ENCODE measurements around the gene PRKAB1.

Gene PRKAB1

GRCh38 chr12:119671070-119671469, 3.1 kb downstream of the PRKAB1 start:
- Histone ChIP-seq H3K27ac (no peak overlapping the region), H3K4me3 (no peak overlapping the region)
- DNase-seq (ENCODE audit: low spot score): no peak

DNA sequence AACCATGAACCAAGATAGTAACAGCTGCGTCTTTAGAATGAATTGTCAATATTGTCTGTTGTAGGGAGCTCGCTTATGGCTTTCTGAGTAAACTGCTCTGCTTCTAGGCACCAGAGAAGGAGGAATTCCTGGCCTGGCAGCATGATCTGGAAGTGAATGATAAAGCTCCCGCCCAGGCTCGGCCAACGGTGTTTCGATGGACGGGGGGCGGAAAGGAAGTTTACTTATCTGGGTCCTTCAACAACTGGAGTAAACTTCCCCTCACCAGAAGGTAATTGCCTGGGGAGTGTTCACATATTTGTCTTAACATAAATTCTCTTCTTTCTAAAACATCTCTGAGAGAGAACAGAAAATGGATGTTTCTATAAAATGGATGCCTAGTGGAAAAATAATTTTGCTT, 4.3 kb downstream of the PRKAB1 start:
- H3K27ac ChIP-seq: peak overlapping the region in 1 of 2 donors; percentile 31
- TF ChIP-seq CTCF (IDR thresholded peaks at IDR 0.05): no peak
- no peak overlapping the region for H3K4me3 ChIP-seq
- DNase-seq (ENCODE audit: low spot score): no peak

More at GRCh38 chr12:119671070-119671469, 3.1 kb downstream of the PRKAB1 start:
- no peak for TF ChIP-seq CTCF (IDR thresholded peaks at IDR 0.05)

DNA sequence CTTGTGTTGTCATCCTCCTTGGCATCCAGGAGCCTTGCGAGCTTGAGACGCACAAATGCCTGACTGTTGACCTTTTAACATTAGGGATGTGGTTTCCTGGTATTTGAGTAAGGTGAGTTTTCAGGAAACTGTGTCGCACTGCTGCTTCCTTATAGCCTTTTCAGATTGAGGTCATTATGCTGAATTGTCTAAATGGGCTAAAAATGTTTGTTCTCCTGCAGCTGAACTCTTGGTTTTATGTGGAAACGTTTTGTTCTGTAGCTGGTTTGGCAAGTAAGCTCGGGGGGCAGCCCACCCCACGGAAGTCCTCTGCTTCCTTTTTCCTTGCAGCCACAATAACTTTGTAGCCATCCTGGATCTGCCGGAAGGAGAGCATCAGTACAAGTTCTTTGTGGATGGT, 5.7 kb downstream of the PRKAB1 start:
- TF ChIP-seq CTCF (IDR thresholded peaks at IDR 0.05): no peak
- no peak for DNase-seq (ENCODE audit: low spot score)
- Histone ChIP-seq H3K4me3 (no peak overlapping the region), H3K27ac (peak overlapping the region in 1 of 2 donors; percentile 80)

GRCh38 chr12:119674560-119674959, 6.6 kb downstream of the PRKAB1 start:
- TF ChIP-seq CTCF (IDR thresholded peaks at IDR 0.05): no peak
- Histone ChIP-seq H3K27ac (peak overlapping the region in 1 of 2 donors; percentile 80), H3K4me3 (no peak overlapping the region)
- no peak for DNase-seq (ENCODE audit: low spot score)

- no peak for TF ChIP-seq CTCF (IDR thresholded peaks at IDR 0.05)
- no peak overlapping the region for H3K27ac ChIP-seq
- no peak for DNase-seq (ENCODE audit: low spot score)
- no peak overlapping the region for H3K4me3 ChIP-seq
Measured at GRCh38 chr12:119676022-119676421, 8.1 kb downstream of the PRKAB1 start.

DNA sequence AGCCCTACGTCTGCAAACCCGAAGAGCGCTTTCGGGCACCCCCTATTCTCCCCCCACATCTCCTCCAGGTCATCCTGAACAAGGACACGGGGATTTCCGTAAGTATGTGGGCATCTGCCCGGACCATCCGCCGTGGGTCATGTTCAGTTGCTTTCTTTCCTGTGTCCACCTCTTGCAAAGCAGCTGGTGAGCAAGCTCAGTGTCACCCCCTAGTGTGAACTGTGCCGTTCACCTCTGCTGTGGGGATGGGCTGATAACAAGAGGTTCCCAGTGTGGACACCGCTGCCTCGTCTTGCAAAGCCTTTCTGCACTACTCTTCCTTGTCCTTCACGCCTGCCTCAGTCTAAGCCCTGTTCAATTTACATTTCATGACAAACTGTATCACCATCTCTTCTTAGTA, 8.6 kb downstream of the PRKAB1 start:
- TF ChIP-seq CTCF (IDR thresholded peaks at IDR 0.05): no peak
- DNase-seq (ENCODE audit: low spot score): no peak
- peak overlapping the region in 1 of 2 donors; percentile 31 for H3K27ac ChIP-seq
- no peak overlapping the region for H3K4me3 ChIP-seq

DNA sequence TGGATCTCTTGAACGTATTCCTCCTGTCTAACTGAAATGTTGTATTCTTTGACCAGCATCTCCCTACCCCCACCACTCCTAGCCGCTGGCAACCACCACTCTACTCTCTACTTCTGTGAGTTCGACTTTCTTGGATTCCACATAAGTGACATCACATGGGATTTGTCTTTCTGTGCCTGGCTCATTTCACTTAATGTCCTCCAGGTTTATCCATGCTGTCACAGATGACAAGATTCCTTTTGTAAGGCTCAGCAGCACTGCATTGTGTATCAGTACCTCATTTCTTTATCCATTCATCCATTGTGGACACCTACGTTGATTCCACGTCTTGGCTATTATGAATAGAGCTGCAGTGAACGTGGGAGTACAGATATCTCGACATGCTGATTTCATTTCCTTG, 10.5 kb downstream of the PRKAB1 start:
- no peak overlapping the region for H3K4me3 ChIP-seq
- no peak for TF ChIP-seq CTCF (IDR thresholded peaks at IDR 0.05)
- no peak for DNase-seq (ENCODE audit: low spot score)
- no peak overlapping the region for H3K27ac ChIP-seq

All from coronary artery (tissue), 2 donors.